ENCODE data around the gene FSTL4.

- no peak for TF ChIP-seq CTCF (IDR thresholded peaks at IDR 0.05)
- TF ChIP-seq EP300 (IDR thresholded peaks at IDR 0.05): no peak
- TF ChIP-seq POLR2A (IDR thresholded peaks at IDR 0.05; ENCODE audit: low read depth): no peak
These were observed 196.4 kb downstream of the FSTL4 start for GRCh38 chr5:133415906-133416305.
